ENCODE results near the gene TMEM202. TPM values are rescaled to one million over a fixed set of nuclear protein-coding genes. Genes with fewer than 3 reads are reported as not detected.
A peak's percentile ranks its signal among the peaks of the same experiment; 100 is the strongest.

TMEM202 gene
- total and polyA plus RNA-seq, 2 of the 13 experiments (the other 11 are each of a cell fraction or from before 2014, with no cell fraction given): not detected

DNA sequence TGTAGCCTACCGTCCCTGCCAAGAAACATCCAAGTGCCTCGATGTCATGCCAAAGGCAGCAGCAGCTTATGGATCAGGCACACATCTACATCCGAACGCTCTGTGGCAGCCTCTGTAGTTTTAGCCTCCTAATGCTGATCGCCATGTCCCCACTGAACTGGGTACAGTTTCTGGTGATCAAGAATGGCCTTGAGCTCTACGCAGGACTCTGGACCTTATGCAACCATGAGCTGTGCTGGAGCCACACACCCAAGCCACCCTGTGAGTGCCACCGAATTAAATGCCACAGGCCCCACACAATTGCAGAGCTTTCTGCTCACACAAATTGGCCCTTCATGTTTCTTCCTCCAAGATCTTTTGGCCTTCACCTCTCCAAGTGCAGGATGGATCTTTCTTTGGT, 543 bp downstream of the TMEM202 start (continued):
- TF ChIP-seq, protein P1, sequence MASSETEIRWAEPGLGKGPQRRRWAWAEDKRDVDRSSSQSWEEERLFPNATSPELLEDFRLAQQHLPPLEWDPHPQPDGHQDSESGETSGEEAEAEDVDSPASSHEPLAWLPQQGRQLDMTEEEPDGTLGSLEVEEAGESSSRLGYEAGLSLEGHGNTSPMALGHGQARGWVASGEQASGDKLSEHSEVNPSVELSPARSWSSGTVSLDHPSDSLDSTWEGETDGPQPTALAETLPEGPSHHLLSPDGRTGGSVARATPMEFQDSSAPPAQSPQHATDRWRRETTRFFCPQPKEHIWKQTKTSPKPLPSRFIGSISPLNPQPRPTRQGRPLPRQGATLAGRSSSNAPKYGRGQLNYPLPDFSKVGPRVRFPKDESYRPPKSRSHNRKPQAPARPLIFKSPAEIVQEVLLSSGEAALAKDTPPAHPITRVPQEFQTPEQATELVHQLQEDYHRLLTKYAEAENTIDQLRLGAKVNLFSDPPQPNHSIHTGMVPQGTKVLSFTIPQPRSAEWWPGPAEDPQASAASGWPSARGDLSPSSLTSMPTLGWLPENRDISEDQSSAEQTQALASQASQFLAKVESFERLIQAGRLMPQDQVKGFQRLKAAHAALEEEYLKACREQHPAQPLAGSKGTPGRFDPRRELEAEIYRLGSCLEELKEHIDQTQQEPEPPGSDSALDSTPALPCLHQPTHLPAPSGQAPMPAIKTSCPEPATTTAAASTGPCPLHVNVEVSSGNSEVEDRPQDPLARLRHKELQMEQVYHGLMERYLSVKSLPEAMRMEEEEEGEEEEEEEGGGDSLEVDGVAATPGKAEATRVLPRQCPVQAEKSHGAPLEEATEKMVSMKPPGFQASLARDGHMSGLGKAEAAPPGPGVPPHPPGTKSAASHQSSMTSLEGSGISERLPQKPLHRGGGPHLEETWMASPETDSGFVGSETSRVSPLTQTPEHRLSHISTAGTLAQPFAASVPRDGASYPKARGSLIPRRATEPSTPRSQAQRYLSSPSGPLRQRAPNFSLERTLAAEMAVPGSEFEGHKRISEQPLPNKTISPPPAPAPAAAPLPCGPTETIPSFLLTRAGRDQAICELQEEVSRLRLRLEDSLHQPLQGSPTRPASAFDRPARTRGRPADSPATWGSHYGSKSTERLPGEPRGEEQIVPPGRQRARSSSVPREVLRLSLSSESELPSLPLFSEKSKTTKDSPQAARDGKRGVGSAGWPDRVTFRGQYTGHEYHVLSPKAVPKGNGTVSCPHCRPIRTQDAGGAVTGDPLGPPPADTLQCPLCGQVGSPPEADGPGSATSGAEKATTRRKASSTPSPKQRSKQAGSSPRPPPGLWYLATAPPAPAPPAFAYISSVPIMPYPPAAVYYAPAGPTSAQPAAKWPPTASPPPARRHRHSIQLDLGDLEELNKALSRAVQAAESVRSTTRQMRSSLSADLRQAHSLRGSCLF (CRISPR knock-in tag; IDR thresholded peaks at IDR 0.05; ENCODE audit: borderline replicate concordance): no peak
- TF ChIP-seq RAD21 (CRISPR knock-in tag; IDR thresholded peaks at IDR 0.05) (no peak), KAT8 (CRISPR knock-in tag; IDR thresholded peaks at IDR 0.05) (peak; percentile 35; the same call in 1 of the 2 replicates), ZNF670 (CRISPR knock-in tag; IDR thresholded peaks at IDR 0.05; ENCODE audit: borderline replicate concordance) (no peak), ZNF121 (CRISPR knock-in tag; IDR thresholded peaks at IDR 0.05) (no peak), SOX6 (IDR thresholded peaks at IDR 0.05) (no peak), SOX6 (CRISPR knock-in tag; IDR thresholded peaks at IDR 0.05) (peak; percentile 36; the same call in 1 of the 2 replicates), ZNF263 (CRISPR knock-in tag; IDR thresholded peaks at IDR 0.05) (no peak), ZNF564 (CRISPR knock-in tag; IDR thresholded peaks at IDR 0.05) (0 out of 2 replicates have a peak, but pooled peaks have one; percentile 38), DR1 (CRISPR knock-in tag; IDR thresholded peaks at IDR 0.05) (no peak), NFIB (CRISPR knock-in tag; IDR thresholded peaks at IDR 0.05; ENCODE audit: borderline replicate concordance) (no peak), ARNTL (CRISPR knock-in tag; IDR thresholded peaks at IDR 0.05) (no peak), ZFX (CRISPR knock-in tag; IDR thresholded peaks at IDR 0.05; ENCODE audit: low read depth) (peak; percentile 33; the same call in 1 of the 2 replicates)
- TF ChIP-seq, protein P2, sequence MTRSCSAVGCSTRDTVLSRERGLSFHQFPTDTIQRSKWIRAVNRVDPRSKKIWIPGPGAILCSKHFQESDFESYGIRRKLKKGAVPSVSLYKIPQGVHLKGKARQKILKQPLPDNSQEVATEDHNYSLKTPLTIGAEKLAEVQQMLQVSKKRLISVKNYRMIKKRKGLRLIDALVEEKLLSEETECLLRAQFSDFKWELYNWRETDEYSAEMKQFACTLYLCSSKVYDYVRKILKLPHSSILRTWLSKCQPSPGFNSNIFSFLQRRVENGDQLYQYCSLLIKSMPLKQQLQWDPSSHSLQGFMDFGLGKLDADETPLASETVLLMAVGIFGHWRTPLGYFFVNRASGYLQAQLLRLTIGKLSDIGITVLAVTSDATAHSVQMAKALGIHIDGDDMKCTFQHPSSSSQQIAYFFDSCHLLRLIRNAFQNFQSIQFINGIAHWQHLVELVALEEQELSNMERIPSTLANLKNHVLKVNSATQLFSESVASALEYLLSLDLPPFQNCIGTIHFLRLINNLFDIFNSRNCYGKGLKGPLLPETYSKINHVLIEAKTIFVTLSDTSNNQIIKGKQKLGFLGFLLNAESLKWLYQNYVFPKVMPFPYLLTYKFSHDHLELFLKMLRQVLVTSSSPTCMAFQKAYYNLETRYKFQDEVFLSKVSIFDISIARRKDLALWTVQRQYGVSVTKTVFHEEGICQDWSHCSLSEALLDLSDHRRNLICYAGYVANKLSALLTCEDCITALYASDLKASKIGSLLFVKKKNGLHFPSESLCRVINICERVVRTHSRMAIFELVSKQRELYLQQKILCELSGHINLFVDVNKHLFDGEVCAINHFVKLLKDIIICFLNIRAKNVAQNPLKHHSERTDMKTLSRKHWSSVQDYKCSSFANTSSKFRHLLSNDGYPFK (CRISPR knock-in tag; IDR thresholded peaks at IDR 0.05; ENCODE audit: borderline replicate concordance): no peak
- TF ChIP-seq, protein P3, sequence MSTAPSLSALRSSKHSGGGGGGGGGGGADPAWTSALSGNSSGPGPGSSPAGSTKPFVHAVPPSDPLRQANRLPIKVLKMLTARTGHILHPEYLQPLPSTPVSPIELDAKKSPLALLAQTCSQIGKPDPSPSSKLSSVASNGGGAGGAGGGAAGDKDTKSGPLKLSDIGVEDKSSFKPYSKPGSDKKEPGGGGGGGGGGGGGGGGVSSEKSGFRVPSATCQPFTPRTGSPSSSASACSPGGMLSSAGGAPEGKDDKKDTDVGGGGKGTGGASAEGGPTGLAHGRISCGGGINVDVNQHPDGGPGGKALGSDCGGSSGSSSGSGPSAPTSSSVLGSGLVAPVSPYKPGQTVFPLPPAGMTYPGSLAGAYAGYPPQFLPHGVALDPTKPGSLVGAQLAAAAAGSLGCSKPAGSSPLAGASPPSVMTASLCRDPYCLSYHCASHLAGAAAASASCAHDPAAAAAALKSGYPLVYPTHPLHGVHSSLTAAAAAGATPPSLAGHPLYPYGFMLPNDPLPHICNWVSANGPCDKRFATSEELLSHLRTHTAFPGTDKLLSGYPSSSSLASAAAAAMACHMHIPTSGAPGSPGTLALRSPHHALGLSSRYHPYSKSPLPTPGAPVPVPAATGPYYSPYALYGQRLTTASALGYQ (CRISPR knock-in tag; IDR thresholded peaks at IDR 0.05): no peak
- TF ChIP-seq, protein P4, sequence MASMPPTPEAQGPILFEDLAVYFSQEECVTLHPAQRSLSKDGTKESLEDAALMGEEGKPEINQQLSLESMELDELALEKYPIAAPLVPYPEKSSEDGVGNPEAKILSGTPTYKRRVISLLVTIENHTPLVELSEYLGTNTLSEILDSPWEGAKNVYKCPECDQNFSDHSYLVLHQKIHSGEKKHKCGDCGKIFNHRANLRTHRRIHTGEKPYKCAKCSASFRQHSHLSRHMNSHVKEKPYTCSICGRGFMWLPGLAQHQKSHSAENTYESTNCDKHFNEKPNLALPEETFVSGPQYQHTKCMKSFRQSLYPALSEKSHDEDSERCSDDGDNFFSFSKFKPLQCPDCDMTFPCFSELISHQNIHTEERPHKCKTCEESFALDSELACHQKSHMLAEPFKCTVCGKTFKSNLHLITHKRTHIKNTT (CRISPR knock-in tag; IDR thresholded peaks at IDR 0.05): no peak
- TF ChIP-seq, protein P5, sequence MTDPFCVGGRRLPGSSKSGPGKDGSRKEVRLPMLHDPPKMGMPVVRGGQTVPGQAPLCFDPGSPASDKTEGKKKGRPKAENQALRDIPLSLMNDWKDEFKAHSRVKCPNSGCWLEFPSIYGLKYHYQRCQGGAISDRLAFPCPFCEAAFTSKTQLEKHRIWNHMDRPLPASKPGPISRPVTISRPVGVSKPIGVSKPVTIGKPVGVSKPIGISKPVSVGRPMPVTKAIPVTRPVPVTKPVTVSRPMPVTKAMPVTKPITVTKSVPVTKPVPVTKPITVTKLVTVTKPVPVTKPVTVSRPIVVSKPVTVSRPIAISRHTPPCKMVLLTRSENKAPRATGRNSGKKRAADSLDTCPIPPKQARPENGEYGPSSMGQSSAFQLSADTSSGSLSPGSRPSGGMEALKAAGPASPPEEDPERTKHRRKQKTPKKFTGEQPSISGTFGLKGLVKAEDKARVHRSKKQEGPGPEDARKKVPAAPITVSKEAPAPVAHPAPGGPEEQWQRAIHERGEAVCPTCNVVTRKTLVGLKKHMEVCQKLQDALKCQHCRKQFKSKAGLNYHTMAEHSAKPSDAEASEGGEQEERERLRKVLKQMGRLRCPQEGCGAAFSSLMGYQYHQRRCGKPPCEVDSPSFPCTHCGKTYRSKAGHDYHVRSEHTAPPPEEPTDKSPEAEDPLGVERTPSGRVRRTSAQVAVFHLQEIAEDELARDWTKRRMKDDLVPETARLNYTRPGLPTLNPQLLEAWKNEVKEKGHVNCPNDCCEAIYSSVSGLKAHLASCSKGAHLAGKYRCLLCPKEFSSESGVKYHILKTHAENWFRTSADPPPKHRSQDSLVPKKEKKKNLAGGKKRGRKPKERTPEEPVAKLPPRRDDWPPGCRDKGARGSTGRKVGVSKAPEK (CRISPR knock-in tag; IDR thresholded peaks at IDR 0.05; ENCODE audit: borderline replicate concordance): no peak

Measured in HepG2 (cell line).